Erythroblast (primary cell): ENCODE data around the gene CELF2.

Experiments used
- GATA1 ChIP-seq: IDR thresholded peaks from 2 replicates; pipeline ENCODE4 v1.6.1; 2011; ENCODE audit warnings: low read depth, mild to moderate bottlenecking, control low read depth, low read length, moderate library complexity
- POLR2A ChIP-seq: IDR thresholded peaks from 2 replicates; pipeline ENCODE4 v1.6.1; 2011; ENCODE audit warnings: mild to moderate bottlenecking, low read length

DNA sequence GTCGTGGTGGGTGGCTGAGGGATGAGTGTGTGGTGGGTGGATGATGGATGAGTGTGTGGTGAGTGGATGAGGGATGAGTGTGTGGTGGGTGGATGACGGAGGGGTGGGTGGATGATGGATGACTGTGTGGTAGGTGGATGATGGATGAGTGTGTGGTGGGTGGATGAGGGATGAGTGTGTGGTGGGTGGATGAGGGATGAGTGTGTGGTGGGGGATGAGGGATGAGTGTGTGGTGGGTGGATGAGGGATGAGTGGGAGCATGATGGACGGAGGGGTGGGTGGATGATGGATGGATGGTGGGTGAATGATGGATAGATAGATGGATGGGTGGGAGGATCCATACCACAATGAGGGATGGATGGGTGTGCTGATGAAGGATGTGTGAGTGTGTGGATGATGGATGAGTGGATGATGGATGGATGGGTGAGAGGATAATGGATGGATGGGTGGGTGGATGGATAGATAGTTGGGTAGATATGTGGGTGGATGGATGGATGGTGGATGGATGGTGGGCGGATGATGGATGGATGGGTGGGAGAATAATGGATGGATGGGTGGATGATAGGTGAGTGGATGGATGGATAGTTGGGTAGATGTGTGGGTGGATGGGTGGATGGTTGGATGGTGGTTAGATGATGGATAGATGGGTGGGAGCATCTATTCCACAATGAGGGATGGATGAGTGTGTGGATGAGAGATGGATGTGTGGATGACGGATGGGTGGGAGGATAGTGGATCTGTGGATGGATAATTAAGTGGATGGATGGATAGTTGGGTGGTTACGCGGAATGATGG is 266.8 kb downstream of the CELF2 start:
- TF ChIP-seq POLR2A, result no peak
- no peak for TF ChIP-seq GATA1
